NCI-H510A treated with DMSO at 0.1 percent for 48 hours (cell line): ENCODE data around the gene NFAT5.
"Not testable (repeated sequence)": the region's sequence is repeated elsewhere in the genome, so short reads cannot be mapped to it uniquely, and the experiment has no call there.

Source experiments
- DNase-seq: peaks from one replicate; lab custom pipeline; 2025; lab: John Stamatoyannopoulos, UW

Gene NFAT5

DNA sequence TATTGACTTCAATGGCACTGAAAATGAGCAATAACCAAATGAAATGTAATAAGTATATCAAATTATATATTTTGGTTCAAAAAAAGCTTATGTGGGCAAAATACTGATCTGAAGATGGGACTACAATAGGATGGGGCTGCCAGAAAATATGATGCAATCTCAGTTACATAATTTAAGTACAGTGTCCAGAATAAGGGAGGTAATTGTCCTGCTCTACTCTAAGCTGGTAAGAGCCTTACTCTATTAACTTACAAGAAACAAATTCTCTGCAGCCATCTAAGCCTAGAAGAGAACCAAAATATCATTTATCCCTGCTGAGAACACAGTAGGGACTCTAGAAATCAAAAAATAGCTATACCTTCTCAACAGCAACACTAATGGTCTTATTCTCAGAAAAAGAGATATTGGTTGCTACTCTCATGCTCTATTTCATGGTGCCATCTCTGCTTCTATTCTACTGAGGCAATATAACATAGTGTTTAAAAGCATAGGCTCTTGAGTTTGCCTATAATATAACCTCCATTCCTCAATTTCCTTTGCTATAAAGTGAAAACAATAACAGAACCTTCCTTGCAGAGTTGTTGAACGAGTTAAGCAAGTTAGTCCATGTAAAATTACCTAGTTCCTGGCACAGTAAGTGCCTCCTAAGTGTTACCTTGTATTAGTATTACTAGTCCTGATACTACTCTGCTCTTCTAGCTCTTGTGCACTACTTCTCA, 140.6 kb downstream of the NFAT5 start:
- no peak for DNase-seq

DNA sequence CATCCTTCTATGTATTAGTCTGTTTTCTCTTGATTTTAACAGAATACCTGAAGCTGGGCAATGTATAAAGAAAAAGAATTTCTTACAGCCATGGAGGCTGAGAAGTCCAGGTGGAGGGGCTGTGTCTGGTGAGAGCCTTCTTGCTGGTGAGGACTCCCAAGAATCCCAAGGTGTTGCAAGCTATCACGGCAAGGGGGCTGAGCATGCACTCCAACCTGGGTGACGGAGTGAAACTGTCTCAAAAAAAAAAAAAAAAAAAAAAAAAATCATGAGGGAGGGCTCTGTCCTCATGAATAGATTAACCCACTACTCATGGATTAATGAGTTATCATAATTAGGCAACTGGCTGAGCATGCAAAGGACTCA, 141.2 kb downstream of the NFAT5 start:
- DNase-seq = no peak

DNA sequence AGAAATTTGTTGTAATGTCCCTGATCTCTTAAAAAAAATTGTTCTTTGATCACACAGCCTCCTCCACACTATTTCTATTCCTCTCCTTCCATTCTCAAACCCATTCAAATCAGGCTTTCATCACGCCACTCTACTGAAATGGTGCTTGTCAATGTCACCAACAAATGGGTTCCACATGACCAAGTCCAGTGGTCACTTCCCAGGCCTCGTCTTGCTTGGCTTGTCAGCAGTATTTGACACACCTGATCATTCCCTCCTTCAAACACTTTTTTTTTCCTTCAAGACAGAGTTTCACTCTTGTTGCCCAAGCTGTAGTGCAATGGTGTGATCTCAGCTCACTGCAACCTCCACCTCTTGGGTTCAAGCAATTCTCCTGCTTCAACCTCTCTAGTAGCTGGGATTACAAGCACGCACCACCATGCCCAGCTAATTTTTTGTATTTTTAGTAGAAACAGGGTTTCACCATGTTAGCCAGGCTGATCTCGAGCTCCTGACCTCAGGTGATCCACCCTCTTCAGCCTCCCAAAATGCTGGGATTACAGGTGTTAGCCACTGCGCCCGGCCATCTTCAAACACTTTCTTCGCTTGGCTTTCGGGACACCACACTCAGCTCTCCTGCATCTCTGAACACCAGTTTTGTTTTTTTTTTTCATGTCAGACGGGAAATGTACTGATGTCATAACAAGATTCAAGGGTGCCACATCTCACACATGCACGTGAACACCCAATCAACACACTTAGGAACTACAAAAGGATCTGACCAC, 142.3 kb downstream of the NFAT5 start:
- no peak for DNase-seq

DNA sequence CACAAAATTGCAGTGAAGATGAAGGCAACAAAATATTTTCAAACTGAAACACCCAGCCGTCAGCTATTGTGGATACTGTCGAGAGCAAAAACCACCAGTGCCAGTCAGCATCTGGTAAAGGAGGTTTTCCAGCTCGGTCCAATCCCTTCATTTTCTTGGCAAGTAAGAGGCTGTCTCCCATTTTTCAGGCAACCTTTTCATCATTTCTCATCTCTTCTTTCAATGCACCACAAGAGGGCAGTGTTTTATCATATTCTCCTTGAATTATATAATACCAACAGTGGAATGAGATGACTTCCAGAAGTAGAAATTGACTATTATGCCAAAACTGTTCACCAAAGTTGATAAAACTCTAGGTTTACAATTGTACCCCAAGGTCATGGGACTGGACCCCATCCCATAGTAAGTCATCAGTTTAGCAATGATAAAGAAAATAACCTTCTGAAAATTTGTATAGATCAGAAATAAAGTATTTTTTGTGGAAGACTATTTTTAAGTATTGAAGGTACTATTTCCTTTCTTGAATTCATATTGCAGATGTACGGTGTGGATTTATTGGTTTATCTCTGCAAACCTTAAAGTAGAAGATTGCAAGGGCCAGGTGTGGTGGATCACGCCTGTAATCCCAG, 143.8 kb downstream of the NFAT5 start:
- DNase-seq = peak; percentile 61

DNA sequence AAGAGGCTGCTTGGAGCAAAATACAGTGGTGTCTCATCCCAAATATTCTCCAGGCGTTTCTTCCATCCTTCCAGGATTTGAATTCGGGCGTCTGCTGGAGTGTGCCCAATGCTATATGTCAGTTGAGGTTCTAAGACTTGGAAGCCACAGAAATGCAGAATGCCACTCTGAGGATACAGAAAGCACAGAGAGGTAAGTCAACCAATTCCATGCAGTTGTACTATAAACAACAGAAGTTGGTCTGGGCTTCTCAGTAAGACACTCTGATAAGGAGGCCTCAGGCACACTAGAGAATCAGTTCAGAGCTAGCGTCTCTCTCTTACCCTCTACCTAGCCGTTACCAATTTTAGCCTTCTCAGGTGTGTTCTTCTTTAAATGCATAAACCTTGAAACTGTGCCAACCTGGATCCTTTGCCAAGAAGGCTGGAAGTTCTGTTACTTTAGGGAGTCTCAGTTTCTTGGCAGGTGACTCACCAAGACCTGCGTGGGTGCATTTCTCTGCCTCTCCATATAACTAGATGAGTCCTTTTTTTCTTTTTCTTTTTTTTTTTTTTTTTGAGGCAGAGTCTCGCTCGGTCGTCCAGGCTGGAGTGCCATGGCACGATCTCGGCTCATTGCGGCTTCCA, 145.5 kb downstream of the NFAT5 start:
- DNase-seq = no peak

DNA sequence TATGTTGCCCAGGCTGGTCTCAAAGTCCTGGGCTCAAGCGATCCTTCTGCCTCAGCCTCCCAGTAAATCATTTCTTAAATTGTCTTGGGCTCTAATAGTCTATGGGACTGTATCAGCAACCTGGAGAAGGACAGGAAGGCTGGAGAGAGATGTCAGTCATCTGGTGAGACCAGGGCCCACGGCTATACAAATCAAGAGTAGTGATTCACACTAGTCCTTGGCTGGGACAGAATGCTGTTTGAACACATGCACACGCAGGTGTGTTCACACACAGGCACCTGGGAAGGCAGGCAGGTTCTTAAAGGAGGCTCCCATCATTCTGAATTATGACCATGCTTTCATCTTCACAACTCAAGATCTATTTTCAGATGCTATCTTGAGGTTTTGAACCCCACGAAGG, 146.5 kb downstream of the NFAT5 start:
- DNase-seq = no peak

DNA sequence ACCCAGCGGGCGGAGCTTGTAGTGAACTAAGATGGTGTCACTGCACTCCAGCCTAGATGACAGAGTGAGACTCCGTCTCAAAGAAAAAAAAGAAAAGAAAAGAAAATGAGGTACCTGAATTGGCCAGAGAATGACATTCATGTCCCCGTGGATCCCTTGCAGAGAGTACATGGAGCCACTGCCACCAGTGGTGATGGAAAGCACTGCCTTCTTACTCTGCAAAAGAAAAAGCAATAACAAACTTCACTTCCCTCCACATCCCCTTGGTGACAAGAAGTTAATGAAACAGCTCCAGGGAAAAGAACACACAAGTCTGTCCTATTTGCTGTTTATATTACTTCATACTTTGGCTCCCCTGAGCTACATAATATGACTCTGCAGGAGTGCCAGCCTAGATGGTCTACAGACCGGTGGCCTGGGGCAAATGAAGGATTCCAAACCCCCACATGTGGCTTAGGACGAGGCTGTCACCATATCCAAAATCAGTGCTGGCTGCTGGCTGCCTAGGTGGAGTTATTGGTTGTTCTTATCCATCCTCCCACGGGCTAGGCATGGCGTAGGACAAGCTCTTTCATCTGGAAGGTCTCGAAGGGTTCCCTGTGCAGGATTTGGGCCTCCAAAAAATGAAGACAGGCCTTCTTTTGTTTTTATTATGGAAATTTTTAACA, 147.3 kb downstream of the NFAT5 start:
- DNase-seq = no peak

DNA sequence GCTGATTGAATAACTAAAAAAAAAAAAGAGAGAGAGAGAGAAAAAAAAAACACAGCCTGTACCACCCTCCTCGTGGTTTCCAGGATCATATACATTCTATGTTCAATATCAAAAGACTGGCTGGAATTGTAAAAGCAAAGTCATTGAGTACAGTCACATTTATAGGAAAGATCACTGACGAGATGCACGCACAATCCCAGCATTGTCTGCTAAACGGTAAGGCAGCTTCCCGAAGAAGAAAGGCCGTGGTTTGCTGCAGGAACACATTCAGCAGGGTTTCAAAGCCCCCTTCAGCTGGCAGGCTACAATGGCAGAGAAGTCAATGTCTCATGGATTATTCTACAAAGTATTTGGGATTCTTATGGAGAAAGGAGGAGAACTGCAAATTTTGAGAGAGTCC, 151.3 kb downstream of the NFAT5 start:
- DNase-seq = no peak

DNA sequence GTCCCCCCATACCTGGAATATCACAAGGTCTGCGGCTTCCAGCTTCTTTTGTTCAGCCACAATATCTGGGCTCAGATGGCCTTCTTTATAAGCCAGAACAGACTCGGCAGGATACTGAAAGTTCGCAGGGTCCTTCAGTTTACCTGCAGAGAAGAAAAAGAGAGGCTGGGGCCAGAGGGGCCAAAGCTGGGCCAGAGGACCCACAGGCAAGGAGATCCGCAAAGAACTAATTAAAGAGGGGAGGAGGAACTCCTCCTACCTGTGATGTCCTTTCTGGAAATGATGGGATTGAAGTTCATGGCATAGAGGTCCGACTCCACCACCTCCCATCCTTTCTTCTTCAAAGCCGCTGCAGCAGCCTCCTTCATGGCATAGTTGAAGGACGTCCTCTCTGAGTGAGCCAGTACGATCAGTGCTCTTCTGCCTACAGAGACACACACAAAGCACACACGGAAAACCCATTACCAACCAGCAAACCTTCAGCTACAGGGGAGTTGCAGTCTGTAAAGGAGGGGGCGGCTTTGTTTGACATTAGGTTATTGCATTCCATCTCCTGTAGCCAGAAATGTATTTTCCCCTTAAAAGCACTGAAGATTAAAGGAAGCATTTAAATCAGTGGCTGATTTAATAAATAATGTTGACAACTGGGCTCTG, 152.5 kb downstream of the NFAT5 start:
- no peak for DNase-seq

DNA sequence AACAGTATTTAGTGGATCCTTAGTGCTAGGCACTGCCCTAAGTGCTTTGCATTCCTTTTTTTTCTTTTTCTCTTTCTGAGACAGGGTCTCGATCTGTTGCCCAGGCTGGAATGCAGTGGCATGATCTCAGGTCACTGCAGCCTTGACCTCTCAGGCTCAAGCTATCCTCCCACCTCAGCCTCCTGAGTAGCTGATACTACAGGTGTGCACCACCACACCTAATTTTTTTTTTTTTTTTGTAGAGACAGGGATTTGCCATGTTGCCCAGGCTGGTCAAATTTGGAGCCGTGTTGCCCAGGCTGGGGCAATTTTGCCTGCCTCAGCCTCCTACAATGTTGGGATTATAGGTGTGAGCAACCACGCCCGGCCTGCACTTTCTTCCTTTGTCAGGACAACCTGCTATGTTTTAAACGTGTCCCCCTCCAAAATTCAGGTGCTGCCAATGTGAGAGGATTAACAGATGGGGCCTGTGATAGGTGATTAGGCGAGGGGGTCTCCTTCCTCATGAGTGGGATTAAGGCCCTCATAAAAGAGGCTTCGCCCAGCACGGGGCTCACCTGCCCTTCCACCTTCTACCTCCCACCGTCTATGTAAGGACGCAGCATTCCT, 155.2 kb downstream of the NFAT5 start:
- DNase-seq = no peak

DNA sequence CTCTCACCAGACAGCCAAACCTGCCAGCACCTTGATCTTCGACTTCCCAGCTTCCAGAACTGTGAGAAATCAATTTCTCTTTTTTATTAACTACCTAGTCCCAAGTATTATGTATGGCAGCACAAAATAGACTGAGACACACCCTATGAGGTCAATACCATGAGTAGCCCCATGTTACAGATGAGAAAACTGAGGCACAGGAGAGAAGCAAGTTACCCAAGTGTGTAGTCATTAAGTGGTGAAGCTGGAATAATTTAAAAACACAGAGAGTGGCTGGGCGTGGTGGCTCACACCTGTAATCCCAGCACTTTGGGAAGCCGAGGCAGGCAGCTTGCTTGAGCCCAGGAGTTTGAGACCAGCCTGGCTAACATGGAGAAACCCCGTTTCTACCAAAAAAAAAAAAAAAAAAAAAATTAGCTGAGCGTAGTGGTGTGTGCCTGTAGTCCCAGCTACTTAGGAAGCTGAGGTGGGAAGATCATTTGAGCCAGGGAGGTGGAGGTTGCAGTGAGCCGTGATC, 155.7 kb downstream of the NFAT5 start:
- no peak for DNase-seq

DNA sequence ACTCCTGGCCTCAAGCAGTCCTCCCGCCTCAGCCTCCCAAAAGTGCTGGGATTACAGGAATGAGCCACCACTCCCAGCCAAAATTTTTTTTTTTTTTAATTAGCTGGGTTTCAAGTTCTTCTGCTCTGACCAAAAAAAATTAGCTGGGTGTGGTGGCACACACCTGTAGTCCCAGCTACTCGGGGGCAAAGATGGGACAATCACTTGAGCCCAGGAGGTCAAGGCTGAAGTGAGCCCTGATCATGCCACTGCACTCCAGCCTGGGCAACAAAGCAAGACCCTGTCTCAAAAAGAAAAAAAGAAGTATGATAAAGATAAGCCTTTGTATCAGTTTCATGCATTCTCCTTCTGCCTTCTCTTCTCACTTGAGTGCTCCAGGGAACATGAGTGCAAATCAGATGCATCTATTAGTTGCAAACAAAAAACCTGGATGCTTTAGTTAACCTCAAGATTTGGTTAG, 158.7 kb downstream of the NFAT5 start:
- no peak for DNase-seq

DNA sequence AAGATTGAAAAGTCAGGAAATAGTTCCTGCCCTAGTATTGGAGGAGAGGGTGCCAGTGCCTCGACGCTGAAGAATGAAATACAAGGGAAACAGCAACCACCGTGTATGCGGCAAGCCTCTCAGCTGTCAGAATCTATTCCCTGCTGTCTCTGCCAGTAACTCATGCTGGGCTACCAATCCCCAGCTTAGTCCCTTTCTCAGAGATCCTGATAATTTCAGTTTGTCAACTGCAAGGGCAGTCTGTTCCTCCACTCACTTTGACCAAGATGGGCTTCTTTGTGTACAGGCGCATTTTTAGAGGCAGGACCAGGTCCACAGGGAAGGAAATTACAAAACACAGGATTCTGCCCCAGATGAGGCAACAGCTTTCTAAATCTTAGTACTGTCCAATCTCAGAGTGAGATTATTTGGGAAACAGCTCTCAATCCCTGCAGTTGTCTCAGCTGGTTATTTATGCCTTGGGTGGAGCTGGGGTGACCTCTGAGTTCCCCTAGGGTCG, 159.3 kb downstream of the NFAT5 start:
- DNase-seq = no peak

DNA sequence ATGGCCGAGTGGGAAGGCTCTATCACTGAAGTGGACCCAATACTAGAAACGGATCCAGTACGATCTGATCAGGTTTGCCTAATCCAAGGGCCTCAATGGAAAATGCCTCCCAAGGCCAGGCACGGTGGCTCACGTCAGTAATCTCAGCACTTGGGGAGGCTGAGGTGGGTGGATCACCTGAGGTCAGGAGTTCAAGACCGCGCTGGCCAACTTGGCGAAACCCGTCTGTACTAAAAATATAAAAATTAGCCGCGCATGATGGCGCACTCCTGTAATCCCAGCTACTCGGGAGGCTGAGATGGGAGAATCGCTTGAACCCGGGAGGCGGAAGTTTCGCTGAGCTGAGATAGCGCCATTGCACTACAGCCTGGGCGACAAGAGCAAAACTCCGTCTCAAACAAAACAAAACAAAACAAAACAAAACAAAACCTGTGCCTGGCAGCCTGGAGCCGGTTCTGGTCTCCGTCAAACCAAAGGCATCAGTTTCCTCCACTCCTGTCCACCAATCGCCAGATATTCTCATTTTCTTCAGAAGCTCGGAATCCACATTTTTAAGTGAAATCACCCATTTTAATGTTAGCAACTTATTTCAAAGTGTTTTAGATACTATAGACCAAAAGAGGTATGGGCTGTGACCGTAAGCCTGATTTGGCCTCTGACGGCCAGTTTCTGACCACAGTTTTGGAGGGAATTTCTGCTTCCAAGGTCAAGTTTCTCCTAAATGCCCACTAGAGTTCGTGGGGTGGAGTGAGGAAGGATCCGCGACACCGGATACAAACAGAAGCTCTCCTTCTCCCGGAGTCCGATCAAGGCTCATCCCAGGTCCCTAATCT, 159.9 kb downstream of the NFAT5 start:
- no peak for DNase-seq

DNA sequence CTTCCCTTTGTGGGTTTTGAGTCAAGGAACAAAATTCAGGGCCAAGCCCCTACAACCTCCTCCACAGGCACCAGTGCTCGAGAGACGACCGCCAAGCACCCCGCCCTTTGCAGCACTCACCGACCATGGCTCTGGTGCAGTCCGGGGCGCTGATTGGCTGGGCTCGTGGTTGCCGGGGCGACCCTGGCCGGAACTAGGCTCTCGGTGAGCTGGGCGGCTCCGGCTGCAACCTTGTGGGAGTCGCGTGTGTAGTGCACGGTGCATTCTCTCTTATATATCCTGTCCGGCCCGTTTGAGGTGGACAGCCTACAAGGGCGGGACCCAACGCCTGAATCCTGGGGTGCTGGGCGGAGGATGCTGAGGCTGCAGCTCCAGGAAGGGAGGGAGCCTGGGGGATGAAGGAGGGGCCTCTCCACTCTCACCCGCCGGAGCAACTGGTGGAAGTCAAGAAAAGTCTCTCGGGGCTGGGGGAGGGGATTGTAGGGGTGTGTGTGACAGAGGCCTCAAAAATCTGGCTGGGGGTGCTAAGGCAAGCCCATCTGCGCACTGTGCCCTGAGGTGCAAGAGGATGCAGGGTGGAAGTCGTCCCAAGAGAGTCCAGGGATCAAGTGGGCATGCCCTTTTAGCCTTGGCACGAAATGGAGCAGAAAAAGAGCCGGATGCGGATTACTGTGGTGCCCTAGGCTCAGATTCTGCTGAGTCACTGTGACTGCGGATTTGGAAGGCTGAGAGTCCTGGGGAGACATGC, 160.7 kb downstream of the NFAT5 start, which contains the start of gene NQO1:
Gene NQO1 (minus strand): TSS at position 248 of the 748 bp plus-strand sequence. CDS start 121 bp downstream, at position 127.
- DNase-seq = peak; percentile 92

DNA sequence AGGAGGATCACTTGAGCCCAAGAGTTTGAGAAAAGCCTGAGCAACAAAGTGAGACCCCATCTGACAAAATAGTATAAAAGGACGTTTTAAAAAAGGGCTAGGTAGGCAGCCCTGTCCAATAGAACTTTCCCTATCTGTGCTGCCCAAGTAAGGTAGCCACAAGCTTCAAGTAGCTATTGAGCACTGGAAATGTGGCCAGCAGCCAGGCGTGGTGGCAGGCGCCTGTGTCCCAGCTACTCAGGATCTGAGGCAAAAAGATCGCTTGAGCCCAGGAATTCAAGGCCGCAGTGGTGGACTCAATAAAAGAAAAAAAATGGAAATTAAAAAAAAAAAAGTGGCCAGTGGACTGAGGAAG, 162.1 kb downstream of the NFAT5 start:
- DNase-seq = peak; percentile 42

DNA sequence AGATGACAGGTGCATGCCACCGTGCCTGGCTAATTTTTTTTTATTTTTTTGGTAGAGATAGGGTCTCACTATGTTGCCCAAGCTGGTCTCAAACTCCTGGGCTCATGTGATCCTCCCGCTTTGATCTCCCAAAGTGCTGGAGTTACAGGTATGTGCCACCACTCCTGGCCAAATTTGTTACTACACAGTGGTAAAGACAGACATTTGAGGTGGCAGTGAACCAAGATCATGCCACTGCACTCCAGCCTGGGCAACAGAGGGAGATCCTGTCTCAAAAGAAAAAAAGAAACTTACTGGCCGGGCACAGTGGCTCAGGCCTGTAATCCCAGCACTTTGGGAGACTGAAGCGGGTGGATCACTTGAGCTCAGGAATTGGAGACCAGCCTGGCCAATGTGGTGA, 163.3 kb downstream of the NFAT5 start:
- not testable (repeated sequence) for DNase-seq

DNA sequence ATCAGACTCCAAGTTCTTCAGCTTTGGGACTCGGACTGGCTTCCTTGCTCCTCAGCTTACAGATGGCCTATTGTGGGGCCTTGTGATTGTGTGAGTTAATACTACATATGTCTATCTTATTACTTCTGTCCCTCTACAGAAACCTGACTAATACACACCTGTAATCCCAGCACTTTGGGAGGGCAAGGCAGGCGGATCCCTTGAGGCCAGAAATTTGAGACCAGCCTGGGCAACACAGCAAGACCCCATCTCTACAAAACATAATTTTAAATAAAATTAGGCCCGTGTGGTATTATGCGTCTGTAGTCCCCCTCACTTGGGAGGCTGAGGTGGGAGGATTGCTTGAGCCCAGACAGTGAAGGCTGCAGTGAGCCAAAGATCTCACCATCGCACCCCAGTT, 165.5 kb downstream of the NFAT5 start:
- DNase-seq = not testable (repeated sequence)

DNA sequence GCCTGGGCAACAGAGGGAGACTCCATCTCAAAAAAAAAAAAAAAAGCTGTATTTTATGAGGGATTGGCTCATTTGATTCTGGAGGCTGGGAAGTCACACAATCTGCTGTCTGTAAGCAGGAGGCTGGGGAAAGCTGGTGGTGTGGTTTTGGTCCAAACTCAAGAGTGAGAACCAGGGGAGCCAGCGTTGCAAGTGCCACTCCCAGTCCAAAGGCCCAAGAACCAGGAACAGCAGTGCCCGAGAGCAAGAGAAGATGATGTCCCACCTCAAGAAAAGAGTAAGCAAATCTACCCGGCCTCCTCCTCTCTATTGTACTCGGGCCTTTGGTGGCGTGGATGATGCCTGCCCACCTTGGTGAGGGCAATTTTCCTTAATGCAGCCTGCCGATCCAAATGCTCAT, 166.3 kb downstream of the NFAT5 start:
- DNase-seq = no peak
